GM18870 (cell line): ENCODE results near the gene HPGDS.
"Not testable (repeated sequence)": the region's sequence is repeated elsewhere in the genome, so short reads cannot be mapped to it uniquely, and the experiment has no call there.

Experiments
- ATAC-seq: cut with Tn5 transposase; IDR thresholded peaks from one replicate; pipeline ENCODE4 v1.9.1; 2021; ENCODE audit warnings: moderate library complexity; ENCODE audit not compliant: unreplicated experiment

Gene HPGDS

DNA sequence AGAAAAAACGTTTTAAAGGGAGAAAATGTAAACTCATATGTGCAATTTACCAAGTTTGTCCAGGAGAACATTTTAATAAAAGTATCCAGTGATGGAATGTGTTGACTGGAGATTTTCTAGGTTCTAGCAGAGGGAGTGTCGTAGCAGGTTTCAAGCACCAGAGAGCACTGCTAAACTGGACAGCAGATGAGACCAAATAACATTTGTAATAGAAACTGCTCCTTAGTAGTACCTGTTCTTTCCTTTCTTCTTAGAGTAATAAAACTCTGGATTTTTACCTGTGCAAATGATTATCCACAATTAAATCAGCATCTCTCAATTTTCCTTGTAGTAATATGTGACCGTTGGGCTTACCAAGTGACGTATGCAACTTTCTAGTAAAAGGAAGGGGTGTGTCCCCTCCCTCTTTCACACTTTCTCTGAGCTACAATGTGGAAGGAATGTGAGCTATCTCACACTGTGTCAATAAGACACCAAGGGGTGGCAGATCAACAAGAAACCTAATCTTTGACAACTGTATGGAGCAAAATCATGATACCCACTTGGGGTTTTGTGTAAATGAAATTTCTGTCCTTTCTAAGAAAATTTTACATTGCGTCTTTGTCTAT is 9.5 kb downstream of the HPGDS start:
- no peak for ATAC-seq

GRCh38 chr4:94329933-94330332 is 12.7 kb downstream of the HPGDS start:
- no peak for ATAC-seq

DNA sequence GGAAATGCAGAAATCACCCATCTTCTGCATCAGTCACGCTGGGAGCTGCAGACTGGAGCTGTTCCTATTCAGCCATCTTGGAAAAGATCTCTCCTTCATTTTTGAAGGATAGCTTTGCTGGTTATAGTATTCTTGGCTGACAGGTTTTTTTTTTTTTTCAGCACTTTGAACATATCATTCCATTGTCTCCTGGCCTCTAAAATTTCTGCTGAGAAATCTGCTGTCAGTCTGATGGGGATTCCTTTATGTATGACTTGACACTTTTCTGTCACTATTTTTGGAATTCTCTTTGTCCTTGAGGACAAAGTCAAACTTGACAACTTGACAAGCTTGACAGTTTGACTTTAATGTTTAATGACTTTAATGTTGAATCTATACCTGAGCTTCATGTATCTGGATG is 16.8 kb downstream of the HPGDS start:
- no peak for ATAC-seq

- not testable (repeated sequence) for ATAC-seq
Observed at GRCh38 chr4:94319927-94320326, 22.7 kb downstream of the HPGDS start.

DNA sequence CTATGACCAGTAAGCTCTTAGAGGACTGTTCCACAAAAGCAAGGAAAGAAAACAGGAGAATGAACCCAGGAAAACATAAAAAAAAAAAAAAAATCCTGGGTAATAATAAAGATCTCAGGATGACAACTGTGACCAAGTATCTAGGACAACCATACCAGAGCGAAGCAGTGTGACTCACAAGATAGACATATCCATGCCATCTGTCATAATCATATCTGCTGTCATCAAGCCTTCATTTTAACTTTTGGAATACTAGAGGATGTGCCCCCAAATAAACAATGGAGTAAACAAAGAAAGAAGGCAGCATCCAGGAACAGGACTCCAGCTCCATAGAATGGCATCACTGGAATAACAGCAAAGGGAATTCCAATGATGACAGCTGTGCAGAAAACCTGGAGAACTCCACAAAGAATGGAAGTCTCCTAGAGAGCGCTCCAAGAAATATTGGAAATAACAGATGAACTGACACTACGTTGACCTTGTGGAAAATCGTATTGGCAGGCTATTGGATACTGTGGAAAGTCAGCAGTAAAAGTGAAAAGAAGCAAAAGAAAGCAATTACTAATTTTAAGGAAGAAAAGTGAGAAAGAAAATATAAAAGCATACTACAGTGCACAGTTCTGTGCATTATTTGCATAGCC is 35.3 kb downstream of the HPGDS start:
- ATAC-seq = no peak

DNA sequence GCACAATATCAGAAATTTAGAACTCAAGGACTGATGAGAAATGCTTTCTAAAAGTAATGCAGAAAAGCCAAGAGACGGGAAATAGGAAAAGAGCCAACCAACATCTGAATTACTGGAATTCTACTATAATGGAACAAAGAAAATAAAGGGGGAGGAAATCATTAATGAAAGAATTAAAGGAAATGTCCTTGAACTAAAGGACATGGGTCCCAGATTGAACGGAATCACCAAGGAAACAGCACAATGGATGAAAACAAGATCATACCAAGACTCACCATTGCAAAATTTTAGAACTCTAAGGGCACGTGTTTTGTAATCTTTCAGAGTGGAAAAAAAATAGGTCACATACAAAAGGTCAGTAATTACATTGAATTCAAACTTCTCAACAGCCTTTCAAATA is 35.9 kb downstream of the HPGDS start:
- no peak for ATAC-seq

DNA sequence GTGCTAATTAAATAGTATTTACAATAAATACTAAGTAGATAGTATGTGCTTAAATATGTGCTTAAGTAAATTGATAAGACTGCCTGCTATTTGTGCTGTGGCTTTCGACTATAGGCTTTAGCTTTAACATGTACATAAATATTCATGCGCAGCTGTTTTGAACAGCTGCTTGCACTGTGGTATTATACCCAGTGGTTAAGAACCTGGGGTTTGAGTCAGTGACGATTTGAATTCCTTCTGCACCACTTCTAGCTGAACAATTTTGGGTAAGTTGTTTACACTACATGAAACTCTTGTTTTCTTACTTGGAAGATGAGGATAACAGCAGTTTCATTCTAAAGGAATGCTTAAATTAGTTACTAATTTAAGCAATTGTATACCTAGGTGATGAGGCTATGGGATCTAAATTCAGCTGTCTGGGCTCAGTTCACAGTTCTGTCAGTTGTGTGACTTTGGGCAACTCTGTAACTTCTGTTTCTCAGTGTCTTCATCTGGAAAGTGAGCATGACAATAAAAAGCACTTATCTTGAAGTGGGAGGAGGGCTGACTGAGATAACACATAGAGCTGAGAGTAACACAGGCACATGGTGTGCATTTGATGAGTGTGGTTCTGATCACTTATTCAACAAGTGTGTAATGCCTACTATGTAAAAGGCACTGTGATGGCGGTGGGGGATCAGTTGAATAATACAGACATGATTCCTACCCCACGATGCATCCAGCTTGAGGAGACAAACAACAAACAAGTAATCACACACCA is 37.0 kb downstream of the HPGDS start:
- ATAC-seq = no peak

DNA sequence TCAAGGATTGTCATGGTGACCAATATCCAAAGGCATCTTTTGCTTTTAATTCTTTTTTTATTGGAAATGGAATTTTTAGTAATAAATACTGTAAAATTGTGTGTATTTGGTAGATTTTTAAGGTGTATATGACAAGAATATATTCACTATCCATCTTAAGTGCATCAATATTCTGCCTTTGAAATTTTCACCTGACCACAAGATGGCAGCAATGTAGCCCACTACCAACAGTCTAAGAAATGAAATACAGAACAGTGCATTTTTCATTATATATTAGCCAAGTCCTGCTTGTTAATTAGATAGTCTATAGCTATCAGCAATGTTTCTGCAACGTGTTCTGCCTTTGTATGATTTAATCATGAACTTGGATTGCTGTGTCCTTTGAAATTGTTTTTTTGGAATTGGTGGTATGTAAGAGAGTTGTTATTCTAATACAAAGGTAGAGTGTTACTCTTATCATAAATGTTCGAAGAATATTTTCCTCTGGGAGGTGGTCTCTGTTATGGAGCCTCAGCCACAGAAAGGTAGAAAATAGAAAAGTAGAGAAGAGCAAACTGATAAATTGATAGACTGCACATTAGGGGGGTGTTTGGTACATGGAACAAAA is 38.2 kb downstream of the HPGDS start:
- ATAC-seq = peak; percentile 78

- ATAC-seq = no peak
Observed at GRCh38 chr4:94302191-94302590, 40.4 kb downstream of the HPGDS start.

DNA sequence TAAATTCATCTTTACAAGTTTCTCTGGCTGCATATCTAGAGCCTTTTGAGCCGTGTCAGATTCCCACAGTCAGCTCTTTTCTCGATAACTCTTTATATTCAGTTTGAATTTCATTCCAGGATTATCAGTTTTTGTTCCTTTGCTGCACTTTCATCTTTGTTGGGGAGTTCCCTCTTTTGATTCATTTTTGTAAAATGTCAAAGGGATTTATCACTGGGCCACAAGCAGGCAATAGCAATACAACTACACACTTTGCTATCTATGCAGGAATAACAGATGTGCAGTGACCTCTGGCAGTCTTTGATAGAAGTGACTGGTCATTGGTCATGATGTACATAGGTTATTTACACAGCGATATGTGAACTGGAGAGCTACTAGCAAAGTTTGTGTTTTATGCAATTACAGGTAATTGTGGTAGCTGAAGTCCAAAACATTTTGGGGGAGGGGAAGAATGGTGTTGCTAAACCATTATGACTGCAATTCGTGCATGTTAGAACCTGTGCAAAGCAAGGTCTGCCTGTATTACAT is 43.8 kb downstream of the HPGDS start:
- ATAC-seq = no peak

- not testable (repeated sequence) for ATAC-seq
Observed at GRCh38 chr4:94295473-94295872, 47.2 kb downstream of the HPGDS start.

DNA sequence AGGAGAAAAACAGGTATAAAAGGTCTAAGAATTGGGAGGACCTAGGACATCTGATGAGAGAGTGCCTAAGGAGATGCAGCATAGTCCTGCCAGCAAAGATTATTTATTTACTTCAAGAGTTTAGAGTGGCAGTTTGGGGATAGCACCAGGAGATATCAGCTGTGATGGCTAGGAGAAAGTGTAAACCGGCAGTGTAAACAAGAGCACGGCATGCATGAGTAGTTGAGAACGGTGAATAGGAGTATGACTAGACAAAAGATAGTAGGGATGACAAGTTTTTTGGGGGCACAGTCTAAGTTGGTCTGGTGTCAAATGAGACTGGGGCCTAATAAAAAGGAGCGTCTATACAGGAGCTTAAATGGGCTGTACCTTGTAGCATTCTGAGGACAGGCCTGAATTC is 48.7 kb downstream of the HPGDS start:
- ATAC-seq = not testable (repeated sequence)

GRCh38 chr4:94290245-94290644 is 52.4 kb downstream of the HPGDS start:
- ATAC-seq = no peak

DNA sequence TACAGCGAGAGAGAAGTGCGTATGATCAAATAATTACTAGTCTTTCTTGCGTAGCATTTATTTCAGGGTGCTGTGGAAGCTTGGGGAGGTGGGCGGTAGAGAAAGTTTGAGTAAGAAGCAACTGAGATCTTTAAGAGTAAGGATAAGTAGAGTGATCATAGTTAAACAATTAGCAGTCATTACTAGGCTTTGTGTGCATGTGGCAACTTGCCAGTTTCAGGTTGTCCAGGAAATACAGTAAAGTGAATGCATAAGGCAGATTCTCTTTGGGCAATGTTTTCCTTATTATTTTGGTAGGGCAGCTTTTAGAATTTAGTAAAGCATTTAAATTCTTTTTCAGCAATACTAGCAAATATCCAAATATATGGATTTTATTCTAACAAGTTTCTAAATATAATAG is 57.0 kb downstream of the HPGDS start:
- ATAC-seq = no peak

DNA sequence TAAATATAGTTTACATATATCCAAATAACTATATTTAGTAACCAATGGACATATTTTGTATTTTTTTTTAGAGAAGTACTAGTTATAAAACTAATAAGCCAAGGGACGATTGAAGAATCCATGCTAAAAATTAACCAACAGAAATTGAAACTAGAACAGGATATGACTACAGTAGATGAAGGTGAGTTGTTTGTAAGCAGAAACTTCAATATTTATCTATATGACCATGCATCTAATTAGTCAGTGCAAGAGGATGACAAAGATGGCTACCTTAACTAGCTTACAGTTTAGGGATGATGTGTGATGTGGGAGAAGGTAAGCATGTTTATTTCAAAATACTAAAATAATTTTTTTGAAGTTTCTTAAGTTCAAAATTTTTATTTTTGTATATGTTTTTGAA is 57.7 kb downstream of the HPGDS start:
- peak; percentile 57 for ATAC-seq

- no peak for ATAC-seq
Observed at GRCh38 chr4:94278781-94279180, 63.9 kb downstream of the HPGDS start.

- no peak for ATAC-seq
Observed at GRCh38 chr4:94277534-94277933, 65.1 kb downstream of the HPGDS start.

DNA sequence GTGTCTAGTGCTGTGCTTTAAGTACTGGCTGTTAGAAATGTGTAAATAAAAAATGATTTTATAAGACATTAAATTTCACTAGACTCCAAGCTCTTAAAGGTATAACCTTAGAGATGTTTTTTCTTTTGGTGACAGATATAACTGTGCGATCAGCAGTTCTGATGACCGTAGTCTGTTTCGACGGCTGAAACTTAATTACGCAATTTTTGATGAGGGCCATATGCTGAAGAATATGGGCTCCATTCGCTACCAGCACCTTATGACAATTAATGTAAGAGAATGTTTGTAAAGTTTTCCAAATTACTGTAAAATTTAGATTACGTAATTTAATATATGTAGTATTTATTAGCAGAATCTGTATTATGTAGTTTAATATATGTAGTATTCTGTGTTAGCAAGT is 66.4 kb downstream of the HPGDS start:
- ATAC-seq = no peak

DNA sequence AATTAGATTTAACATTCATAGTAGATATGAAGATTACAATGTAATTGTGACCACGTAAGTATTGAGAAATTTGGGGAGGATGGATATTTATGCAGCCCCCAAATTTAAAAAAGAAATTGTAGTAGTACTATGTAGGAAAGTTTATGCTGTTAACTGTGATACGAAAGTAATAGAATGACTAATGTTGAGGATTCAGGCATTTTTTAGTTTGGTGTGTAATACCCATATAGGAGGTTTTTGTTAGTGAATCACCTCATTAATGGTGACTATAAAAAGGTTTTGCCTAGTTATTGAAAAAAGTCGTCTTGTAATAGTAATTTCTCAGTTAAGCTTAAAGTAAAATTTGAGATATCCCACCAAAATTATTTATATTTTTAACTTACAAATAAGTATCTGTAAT is 67.7 kb downstream of the HPGDS start:
- ATAC-seq = no peak

- no peak for ATAC-seq
Observed at GRCh38 chr4:94271248-94271647, 71.4 kb downstream of the HPGDS start.

DNA sequence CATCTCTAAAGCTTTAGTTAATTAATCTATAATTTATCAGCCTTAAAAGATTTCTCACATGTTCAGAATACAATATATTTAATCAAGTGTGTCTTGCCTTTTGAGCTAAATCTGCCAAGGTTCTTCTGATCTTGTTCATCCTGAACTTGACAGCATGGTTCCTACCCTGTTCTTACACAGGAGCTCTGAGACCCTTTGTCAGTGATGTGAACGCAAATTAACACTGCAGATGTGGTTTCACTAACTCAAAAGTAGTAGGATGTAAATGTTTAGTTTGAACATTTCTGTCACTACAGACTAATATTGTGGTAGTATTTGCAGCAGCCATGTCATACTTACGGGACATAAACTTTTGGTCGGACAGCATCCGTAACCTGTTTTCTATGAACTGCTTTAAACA is 75.6 kb downstream of the HPGDS start:
- no peak for ATAC-seq
